GM13976 (cell line): ENCODE data around the gene WDR70.
"Not testable (repeated sequence)": the region's sequence is repeated elsewhere in the genome, so short reads cannot be mapped to it uniquely, and the experiment has no call there.

Experiments
- DNase-seq: peaks from one replicate; pipeline ENCODE4 v3.0.0; 2012; ENCODE audit warnings: low spot score
- CTCF ChIP-seq: IDR thresholded peaks from 2 replicates; pipeline ENCODE4 v1.5.1; 2012; ENCODE audit warnings: borderline replicate concordance, mild to moderate bottlenecking; ENCODE audit not compliant: insufficient read depth; ENCODE audit errors: extremely low read depth, missing control alignments, control extremely low read depth
- in situ Hi-C: fragments of 300-500 bp; cut with MboI; formaldehyde crosslinking; loops from one replicate; pipeline ENCODE4 v1.12.0; 2022; ENCODE audit warnings: low sequenced_read_pairs, mixed read lengths, inconsistent platforms; ENCODE audit not compliant: unreplicated experiment

The WDR70 gene

GRCh38 chr5:37428044-37428443 lies 48.9 kb downstream of the WDR70 start:
- no peak for DNase-seq
- TF ChIP-seq CTCF = no peak
- in situ Hi-C loops = no loop called here

DNA sequence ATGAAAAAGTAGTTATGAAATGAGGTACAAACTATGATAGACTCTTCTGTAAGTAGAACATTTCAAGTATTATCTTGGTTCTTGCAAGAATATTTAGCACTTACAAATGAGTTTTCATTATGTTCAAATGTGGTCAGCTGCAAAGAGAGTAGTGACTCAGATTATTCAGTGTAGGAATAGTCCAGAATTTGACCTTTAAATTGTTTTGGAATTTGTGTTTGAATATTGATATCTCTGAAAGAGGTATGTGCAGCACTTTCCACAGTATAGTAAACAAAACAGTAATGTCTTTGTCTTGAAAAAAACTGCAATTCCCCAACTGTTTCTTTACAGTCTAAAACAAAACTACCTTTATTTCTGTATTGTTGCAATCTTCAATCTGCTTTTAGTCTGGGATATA lies 56.1 kb downstream of the WDR70 start:
- TF ChIP-seq CTCF = no peak
- in situ Hi-C loops = no loop called here
- no peak for DNase-seq

DNA sequence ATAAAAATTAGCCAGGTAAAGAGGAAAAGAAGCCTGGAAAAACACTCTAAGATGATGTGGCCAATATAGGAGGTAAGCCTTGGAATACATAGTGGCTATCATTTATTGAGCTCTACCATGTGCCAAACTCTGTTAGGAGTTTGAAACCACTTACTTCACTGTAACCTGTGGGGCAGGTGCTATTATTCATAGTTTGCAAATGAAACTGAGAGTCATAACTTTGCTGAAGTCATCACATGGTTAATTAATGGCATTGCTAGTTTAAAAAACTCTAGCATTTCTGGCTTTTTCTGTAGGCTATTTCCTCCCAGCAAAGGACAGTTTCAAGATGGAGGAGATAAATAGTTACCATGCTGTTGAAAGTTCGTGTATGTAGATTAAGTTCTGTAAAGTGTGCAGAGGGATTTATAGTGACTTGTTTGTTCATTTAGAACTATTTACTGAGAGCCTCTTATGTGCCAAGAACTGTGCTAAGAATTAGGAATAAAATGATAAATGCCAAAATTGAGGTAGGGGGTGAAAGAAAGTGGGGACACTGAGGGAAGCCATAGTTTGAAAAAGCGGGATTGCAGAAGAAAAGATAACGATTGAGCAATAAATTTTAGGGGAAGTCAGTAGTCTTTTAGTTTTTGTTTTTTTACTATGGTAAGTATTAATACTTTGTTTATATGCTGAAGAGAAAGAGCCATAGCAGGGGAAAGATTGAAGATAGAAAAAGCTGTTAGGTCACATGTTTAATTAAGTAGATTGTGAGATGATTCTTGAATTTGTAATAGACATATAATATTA lies 57.2 kb downstream of the WDR70 start:
- no peak for DNase-seq
- no peak for TF ChIP-seq CTCF
- in situ Hi-C loops = no loop called here

- no peak for TF ChIP-seq CTCF
- in situ Hi-C loops = no loop called here
- DNase-seq = no peak
Measured at GRCh38 chr5:37437711-37438110, 58.6 kb downstream of the WDR70 start.

GRCh38 chr5:37445783-37446182 lies 66.7 kb downstream of the WDR70 start:
- in situ Hi-C loops, DNase-seq: not testable (repeated sequence)

DNA sequence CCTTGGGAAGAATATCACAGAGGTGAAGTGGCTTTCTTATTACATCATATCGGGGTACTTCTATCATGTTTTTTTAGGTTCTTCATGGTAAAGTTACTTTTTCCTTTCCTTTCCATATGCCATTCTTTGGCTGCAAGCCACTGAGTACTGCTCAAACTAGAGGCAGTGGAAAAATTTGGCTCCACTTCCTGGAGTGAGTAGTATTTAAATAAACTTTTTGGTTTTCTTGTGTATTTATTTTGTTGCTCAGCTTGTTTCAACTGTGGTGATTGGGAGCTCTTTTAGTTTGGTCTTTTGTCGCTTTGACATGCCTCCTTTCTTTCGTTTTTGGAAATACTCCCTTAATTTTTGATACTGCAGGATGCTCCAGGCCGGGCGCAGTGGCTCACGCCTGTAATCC lies 69.8 kb downstream of the WDR70 start:
- TF ChIP-seq CTCF = no peak
- in situ Hi-C loops = no loop called here
- no peak for DNase-seq

GRCh38 chr5:37451991-37452390 lies 72.9 kb downstream of the WDR70 start:
- DNase-seq, in situ Hi-C loops: not testable (repeated sequence)

DNA sequence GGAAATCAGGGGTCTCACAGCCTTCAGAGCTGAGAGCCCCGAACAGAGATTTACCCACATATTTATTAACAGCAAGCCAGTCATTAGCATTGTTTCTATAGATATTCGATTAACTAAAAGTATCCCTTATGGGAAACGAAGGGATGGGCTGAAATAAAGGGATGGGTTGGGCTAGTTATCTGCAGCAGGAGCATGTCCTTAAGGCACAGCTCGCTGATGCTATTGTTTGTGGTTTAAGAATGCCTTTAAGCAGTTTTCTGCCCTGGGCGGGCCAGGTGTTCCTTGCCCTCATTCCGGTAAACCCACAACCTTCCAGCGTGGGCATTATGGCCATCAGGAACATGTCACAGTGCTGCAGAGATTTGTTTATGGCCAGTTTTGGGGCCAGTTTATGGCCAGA lies 74.1 kb downstream of the WDR70 start:
- DNase-seq, in situ Hi-C loops: not testable (repeated sequence)

DNA sequence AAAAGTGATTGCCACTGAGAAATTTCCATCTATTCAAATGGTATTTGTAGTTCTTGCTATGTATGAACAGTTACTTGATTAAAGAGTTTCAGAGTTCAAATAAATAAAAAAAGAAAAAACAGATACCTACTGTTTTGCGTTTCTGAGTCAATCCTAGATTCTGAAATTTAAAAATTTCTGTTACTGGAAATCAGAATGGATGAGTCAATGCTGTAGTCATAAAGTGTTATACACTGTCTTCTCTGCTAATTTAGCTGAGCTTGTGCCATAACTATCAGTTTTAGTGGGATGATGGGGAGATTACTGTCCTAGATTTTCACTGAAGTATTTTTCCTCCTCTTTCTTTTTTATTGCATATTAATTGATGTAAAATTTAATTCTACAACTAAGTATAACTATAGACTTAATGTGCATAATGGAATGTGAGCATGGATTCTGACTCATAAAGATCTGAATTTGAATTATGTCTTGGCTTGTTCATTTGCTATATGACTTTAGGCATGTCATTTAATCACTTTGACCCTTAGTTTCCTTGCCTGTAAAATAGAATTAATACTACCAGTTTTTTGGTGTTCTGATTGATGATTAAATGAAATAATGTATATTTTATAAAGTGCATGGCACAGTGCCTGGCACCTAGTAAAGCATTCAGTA lies 75.4 kb downstream of the WDR70 start:
- in situ Hi-C loops, DNase-seq: not testable (repeated sequence)

- DNase-seq, in situ Hi-C loops: not testable (repeated sequence)
Measured at GRCh38 chr5:37463191-37464051, 84.3 kb downstream of the WDR70 start.

DNA sequence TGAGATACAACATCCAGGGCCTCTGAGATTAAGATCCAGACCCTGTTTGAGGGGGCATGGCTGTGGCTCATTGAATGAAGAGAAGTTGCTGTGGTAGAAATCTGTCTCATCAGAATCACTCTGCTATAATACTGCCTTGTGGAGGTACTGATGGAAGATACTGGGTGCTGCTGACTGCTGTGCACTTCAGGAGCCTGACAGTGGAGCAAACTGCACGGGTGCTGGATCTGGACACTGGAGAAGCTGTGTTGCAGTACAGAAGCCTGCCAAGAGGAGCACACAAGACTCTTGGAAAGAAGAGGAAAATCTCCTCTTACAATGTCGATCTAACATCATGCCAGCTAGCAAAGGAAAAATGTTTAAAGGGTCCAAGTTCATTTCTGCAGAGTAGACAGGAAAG lies 85.5 kb downstream of the WDR70 start:
- DNase-seq, in situ Hi-C loops: not testable (repeated sequence)
